Stimulated activated CD8-positive, alpha-beta memory T cell treated with anti-CD3 and anti-CD28 coated beads, Interleukin-12 subunit alpha, Interleukin-12 subunit beta, amount 100 ng/mL, for 24 hours (primary cell): Measurements from ENCODE around the gene MBD3L2.
A peak's percentile ranks its signal among the peaks of the same experiment; 100 is the strongest.
"Not testable (repeated sequence)": the region's sequence is repeated elsewhere in the genome, so short reads cannot be mapped to it uniquely, and the experiment has no call there.

Source experiments
- DNase-seq: peaks from one replicate; pipeline ENCODE4 v3.0.0-alpha.2; 2020; ENCODE audit errors: extremely low read depth

Gene MBD3L2

DNA sequence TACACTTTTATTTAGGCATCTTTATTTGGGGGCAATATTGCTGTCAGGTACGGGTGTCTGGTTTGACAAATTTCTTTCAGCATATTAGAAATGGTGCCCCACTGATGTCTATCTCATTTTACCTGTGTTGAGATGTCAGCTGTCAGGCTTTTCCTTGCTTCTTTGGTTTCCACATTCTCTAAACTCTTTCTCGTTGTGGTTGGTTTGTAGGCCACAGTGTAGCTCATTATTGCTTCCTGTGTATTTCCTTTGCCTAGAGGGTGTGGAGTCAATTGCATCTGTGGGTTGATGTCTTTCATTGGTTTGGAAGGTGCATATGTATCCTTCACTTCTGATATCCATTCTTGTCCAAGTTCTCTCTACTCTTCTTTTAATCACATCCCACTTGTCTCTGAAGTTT is 10.9 kb downstream of the MBD3L2 start:
- not testable (repeated sequence) for DNase-seq

DNA sequence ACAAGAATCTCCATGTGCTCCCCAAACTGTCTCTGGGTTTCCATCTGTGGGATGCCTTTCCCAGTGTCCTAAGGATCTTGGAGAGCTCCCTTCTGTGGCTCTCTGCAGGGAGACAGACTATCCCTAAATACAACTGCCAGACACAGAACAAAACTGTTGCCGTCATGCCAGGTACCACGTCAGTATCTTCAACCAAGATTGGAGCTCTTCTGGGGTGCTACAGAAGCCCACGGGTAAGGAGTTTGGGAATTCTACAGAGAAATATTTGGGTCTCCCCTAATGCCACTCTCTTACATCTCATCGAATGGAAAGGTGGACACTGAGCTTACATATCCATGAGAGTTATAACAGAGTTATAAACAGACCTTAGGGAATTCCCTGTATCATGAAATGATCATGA is 14.2 kb downstream of the MBD3L2 start:
- no peak for DNase-seq

DNA sequence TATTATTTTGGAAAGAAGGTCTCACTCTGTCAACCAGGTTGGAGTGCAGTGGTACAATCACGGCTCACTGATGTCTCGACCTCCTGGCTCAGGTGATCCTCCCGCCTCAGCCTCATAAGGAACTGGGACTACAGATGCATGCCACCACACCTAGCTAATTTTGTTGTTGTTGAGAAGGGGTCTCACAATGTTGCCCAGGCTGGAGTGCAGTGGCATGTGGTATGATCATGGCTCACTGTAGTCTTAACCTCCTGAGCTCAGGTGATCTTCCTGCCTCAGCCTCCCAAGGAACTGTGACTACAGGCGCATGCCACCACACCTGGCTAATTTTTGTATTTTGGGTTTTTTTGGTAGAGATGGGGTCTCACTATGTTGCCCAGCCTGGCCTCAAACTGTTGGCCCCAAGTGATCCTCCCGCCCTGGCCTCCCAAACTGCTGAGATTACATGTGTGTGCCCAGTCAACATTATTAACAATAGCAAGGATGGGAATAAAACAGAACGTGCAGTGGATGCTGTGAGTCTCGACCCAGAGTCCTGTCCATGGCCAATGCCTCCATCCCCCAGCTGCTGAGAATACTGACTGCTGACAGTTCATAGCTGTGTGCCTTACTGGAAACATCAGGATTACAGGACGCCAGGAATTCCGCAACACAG is 14.8 kb downstream of the MBD3L2 start:
- DNase-seq, result no peak

DNA sequence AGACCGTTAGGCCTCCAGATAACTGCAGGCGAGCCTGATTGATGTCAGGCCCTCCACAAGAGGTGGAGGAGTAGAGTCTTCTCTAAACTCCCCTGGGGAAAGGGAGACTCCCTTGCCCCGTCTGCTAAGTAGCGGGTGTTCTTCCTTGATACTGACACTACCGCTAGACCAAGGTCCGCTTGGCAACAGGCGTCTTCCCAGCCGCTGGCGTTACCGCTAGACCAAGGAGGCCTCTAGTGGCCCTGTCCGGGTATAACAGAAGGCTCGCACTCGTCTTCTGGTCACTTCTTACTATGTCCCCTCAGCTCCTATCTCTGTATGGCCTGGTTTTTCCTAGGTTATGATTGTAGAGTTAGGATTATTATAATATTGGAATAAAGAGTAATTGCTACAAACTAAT is 18.0 kb downstream of the MBD3L2 start:
- DNase-seq, result not testable (repeated sequence)

DNA sequence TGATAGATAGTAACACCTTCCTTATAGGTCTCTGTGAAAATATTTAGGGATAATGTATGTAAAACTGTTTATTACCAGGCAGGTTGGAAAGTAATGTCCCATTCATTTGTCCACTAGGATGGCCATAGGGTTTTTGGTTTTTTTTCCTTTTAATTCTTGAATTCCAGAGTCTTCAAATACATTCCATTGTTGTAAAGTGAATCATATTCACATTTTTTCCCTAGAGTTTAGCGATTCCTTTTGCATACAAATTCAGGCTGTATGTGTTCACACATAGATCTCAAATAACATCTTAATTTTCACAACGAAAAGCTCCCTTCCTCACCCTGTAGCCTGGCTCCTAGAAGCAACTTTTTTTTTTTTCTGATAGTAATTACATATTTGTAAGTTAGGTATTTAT is 18.6 kb downstream of the MBD3L2 start:
- DNase-seq, result no peak

DNA sequence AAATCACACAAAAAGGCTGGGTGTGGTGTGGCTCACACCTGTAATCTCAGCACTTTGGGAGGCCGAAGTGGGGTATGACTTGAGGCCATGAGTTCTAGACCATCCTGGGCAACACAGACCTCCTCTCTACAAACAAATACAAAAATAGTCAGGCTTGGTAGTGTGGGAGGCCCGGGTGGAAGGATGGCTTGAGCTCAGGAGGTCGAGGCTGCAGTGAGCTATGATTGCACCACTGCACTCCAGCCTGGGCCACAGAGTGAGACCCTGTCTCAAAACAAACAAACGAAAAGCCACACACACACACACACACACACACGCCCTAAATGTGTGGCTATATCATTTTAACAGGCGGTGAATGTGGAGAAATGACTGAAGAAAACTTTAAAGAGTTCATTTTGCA is 19.5 kb downstream of the MBD3L2 start:
- DNase-seq, result no peak

DNA sequence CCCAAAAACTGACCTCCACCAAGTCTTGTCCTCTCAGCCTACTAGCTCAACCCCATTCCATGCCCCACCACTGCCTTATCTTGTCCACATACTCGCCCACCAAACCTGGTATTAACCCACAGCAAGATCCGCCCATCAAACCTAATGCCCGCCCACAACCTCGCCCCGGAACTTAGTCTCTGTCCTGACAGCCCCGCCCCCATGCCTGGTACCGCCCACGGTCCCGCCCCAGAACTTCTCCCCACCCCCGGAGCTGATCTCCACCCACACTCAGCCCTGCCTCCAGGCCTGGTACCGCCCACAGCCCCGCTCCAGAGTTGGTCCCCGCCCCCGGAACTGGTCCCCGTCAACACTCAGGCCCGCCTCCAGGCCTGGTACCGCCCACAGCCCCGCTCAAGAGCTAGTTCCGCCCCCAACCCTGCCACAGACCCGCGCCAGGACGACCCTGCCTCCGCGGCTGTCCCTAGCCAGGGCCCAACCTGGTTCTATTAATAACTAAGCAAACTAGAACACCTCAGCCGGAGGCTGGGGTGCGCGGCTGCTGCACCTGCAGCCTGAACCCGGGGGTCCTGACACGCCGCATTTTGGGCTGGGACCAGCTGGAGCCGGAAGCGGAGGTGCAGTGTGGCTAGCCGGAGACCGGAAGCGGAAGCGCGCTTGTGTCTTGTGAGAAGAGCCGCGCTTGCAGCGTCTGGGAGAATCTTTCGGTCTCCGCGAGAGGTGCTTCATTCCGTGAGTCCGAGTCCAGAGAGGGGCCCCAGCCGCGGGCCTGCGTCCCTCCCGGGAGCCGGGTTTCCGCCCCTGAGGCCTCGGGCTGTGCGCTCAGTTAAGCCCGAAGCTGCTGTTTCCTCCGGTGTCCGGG is 20.2 kb downstream of the MBD3L2 start, which contains the start of gene ZNF557:
Gene ZNF557 (plus strand): TSS at position 662 of the 862 bp plus-strand sequence. CDS start 5,372 bp downstream, outside the sequence.
- peak; percentile 96 for DNase-seq

DNA sequence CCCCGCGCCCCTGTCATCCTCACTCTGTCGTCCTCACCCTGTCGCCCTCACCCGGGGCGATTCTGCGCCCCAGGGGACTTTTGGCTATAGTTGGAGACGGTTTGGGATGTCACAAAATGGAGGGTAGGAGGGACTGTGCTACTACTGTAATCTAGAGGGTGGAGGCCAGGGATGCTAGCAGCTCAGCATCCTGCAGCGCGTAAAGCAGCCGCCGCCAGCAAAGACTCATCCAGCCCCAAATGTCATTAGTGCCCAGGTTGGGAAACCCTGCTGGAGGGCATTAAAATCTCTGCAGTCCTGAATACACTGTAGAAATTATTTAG is 20.7 kb downstream of the MBD3L2 start:
- DNase-seq, result no peak

DNA sequence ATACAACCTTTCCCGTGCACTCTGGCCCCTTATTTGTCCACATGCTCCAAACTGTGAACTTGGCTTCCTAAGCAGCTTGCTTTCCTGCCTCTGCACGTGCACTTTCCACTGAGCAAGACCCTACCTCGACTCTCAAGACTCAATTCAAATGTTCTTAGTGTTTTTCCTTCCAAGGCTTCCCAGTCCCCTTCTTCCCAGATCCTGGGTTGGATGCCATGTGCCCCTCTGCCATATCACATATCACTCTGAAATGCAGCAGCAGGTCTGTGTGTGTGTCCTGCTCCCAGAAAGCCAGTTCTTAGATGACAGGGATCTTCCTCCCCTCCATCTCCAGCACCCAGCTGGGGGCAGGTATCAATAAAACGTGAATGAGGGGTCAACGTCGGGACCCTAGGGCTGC is 23.4 kb downstream of the MBD3L2 start:
- no peak for DNase-seq

DNA sequence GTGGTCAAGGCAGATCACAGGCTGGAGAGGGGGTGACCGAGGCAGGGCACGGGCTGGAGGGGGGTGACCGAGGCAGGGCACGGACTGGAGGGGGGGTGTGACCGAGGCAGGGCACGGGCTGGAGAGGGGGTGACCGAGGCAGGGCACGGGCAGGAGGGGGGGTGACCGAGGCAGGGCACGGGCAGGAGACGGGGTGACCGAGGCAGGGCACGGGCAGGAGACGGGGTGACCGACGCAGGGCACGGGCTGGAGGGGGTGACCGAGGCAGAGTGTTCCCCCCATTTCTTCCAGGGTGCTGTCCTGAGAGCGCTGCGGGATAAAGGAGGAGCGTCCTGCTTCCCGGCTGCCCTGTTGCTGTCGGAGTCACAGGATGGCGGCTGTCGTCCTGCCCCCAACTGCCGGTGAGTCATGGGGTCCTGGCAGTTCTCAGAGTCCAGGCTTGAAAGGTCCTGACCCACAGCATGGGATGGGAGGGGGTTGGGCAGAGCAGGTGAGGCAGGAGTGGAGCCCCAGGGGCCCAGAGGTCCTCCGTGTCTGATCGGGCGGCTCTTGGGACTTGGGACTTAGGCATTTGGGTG is 25.7 kb downstream of the MBD3L2 start:
- DNase-seq, result no peak

DNA sequence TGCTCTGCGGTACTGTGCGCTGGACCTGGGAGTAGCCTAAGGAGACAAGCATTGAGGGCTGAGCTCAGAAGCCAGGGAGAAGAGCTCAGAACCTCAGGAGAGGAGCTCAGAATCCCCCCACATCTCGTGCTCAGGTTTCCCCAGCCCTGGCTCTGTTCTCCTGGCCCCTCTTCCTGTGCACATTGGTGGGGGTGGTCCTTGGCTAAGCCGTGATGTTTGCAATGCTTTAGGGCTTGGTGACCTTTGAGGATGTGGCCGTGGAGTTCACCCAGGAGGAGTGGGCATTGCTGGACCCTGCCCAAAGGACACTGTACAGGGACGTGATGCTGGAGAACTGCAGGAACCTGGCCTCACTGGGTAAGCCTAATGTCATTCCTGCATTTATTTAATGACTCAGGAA is 27.0 kb downstream of the MBD3L2 start:
- no peak for DNase-seq

DNA sequence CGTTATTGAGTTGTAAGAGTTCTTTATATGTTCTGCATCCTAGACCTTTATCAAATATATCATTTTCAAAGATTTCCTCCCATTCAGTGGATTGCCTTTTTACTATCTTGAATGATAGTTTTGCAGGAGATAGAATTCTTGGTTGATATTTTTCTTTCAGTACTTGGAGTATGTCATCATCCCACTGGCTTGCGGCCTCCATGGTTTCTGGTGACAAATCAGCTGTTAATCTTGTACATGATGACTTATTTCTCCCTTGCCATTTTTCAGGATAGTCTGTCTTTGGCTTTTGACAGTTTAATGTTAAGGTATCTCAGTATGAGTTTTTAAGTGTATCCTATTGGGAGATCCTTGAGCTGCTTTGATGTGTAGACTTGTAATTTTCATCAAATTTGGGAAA is 28.9 kb downstream of the MBD3L2 start:
- DNase-seq, result no peak

DNA sequence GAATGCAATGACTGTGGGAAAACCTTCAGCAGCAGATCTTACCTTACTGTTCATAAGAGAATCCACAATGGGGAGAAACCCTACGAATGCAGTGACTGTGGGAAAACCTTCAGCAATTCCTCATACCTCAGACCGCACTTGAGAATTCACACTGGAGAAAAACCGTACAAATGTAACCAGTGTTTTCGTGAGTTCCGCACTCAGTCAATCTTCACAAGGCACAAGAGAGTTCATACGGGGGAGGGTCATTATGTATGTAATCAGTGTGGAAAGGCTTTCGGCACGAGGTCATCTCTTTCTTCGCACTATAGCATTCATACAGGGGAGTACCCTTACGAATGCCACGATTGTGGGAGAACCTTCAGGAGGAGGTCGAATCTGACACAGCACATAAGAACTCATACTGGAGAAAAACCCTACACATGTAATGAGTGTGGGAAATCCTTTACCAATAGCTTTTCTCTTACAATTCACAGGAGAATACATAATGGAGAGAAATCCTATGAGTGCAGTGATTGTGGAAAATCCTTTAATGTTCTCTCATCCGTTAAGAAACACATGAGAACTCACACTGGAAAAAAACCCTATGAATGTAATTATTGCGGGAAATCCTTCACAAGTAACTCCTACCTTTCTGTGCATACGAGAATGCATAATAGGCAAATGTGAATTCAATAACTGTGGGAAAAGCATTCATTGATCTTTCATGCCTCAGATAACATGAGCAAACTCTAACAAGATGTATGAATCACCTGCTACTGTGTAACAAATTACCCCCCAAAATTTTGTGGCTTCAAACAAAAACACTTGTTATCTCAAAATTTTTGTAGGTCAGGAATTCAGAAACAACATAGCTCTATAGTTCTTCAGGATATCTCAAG is 34.2 kb downstream of the MBD3L2 start:
- no peak for DNase-seq

DNA sequence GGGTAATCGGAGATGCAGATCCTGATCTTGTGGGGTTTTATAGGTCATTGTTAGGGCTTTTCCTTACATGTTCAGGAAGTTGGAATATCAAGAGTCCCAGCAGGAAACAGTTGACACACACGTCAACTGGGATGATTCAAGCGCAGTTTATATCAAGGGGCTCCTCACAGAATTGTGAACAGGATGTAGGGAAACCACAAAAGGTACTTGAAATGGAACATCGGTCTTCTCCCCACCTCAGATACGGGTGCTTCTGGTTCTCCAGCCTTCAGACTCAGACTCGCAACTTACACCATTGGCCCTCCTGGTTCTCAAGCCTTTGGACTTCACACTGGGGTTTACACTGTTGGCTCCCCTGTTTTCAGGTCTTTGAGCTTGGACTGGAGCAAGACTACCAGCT is 39.9 kb downstream of the MBD3L2 start:
- no peak for DNase-seq

DNA sequence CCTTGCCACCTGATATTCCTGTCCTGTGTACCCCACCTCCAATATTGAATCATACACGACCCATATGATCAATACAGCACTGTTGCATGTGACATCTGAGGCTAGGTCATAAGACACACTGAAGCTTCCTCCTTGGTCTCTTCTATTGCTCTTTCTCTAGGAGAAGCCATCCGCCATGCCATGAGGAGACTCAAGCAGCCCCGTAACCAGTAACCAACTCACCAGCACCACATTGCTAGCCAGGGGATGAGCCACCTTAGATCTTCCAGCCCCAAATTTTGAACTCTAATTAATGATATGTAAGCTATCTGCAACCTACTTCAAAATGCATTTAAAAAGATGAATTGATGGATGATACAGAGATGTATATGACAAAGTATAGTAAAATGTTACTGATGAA is 49.0 kb downstream of the MBD3L2 start:
- DNase-seq, result no peak

DNA sequence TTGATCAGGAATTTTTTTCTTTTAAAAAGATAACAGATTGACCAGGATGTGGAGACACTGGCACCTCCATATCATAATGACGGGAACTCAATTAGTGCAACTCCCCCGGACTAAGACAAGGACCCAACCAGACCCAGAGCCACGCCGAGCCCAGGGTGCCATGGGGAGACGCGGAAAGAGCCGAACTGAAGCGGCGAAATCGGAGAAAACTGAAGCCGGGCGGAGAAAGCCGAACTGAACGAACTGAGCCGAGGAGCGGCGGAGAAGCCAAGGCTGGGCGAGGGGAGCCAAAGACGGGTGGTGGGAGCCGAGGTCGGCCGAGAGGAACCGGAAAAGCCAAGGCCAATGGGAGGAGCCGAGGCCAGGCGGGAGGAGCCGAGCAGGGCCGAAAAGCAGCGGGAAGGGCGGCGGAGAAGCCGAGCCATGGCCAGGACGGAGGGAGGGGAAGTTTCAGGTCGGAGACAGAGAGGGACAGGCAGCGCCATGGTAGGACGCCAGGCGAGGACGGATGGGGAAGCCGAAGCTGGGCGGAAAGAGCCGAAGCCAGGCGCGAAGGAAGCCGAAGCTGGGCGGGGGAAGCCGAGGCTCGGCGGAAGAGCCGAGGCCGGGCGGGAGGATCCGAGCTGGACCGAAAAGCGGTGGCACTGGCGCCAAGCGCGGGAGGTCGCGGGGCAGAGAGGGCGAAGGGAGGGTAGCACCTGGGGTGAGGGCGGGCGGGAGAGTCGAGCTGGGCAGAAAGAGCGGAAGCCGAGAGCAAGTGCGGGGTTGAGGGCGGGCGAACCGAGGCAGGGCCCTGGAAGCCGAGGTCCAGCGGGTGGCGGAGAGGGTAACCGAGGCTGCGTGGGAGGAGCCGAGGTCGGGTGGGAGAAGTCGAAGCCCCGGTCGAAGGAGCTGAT is 49.8 kb downstream of the MBD3L2 start:
- DNase-seq, result peak; percentile 70

DNA sequence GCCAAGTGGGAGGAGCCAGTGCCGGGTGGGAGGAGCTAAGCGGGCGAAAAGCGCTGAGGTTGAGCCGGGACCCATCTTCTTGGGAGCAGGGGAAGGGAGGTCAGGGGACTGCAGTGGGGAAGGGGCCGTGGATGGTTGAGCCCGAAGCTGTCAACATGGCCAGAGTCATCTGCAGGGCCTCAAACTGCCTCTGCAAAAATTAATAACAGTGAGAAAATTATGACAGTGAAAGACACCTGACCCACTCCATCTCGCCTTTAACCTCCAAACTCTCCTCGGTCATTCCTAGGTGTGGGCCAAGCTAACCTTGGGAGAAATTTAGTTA is 50.4 kb downstream of the MBD3L2 start:
- no peak for DNase-seq
